Hypothalamus (tissue), 51 donors: ENCODE data around the gene FOXR1.

Experiments used
- DNase-seq, 51 donors: peaks; one replicate each; lab custom pipeline; 2025; lab: John Stamatoyannopoulos, UW

Gene FOXR1

DNA sequence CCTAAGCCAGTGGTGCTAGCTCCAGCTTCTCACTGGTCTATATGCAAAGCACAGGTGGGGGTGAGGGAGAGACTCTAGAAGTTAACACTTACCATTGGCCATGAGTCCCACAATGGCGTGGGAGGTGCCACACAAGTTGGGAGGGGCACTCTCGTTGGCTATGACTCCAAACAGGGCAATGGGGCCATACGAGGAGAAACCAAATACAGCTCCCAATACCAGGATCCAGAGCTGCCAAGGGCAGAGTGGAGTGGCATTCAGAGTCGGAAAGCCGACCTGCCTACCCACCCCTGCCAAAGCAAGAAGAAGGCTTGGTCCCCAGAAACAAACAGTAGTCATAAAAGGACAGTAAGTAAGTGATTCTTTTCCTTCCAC lies 53.5 kb downstream of the FOXR1 start:
- DNase-seq: no peak

DNA sequence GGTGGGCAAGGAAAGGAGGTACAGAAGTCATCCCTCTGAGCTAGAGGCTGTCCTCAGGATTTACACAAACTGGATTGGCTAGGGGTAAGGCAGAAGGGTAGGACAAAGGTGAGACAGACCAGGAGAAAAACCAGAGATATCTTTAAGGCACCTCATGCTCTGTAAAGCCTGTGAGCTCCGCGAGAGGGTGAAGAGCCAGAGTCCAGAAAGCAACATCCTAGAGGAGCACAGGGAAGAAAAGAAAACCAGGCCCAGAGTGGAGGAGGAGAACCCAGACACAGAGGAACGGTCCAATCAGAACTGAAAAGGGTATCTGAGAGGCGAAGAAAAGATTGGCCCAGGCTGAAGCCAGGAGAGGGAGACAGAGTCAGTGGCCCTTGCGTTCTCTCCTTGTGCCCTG lies 54.0 kb downstream of the FOXR1 start:
- DNase-seq: no peak

DNA sequence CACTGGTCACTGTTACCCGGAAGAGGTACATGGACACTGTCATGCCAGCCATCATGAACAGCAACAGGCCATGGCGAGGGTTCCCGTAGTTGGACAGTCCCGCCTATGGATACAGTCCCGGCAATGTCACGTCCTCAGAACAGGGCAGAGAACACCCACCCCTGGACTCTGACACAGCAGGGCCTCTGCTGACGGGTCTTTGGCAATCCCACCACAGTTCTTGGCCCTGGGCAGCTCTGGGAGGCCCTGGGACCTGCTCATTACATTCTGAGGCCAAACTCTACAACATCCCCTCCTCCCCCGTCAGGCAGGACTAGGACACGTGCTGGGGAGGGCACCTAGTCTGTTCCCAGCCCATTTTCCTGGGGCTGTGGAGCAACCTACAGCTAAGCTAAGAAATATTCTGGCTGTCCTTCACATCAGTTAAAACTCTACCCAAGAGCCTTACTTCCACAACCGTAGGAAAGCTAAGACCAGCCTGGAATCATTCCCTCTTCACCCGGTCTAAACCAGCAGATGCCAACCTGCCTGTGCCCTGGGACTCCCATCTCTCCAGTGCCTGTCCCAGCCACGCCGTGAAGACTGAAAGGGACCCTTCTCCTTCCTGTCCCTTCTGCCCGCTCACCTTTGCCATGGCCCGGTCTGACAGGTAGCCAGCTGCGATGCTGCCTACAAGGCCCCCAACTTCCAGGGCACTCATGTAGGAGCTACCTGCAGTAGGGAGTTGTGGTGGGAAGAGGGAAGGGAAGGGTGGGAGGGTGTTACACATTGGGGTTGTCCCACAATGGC lies 54.6 kb downstream of the FOXR1 start:
- no peak for DNase-seq

DNA sequence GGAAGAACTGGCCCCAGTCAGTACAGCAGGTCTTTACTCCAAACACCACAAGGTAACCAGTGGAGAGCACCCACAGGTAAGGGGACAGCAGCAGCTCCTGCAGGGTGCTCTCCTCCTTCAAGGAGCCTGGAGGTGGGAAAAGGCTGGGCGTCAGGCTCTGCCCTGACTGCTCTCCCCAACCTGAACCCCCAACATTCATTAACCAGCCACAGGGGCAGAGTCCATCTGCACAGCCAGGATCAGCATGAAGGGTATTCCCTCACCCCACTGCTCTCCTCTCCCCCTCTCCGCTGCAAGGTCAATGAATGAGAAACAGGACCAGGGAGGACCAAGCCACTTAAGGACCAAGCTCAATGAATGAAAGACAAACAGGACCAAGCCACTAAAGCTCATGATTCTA lies 55.4 kb downstream of the FOXR1 start:
- no peak for DNase-seq

DNA sequence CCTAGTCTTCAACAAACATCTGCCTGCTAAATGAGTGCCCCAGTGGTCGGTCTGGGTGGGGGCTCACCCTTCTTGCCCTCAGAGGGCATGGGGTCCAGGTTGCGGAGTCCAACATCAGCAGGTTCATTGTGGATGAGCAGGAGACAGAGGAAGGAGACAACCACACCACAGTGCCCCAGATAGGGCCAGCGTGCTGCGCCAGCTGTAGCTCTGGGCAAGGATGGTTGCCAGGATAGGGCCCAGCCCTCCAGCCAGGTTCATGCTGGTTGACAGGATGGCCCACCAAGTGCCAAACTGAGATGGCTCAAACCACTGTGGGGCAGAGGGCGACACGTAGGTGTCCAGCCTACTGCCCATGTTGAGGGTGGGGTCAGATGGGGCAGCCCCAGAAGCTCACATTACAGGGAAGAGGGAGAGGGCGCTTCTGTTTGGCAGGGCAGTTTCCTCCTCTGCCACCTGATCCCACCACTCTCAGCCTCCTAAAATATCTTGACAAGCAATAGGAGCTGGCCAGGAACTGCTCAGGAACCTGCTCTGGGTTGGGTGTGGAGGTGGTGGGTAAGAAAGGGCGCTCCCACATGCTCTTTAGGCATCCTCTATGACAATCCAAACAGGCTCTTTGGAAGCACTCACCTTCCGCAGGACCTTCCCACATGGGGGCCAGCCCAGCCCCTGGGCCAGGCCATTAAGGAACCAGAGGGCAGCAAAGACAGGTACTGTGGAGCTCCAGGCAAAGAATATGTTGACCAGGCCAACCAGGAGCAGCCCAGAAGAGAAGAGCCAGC lies 56.2 kb downstream of the FOXR1 start:
- DNase-seq: no peak

DNA sequence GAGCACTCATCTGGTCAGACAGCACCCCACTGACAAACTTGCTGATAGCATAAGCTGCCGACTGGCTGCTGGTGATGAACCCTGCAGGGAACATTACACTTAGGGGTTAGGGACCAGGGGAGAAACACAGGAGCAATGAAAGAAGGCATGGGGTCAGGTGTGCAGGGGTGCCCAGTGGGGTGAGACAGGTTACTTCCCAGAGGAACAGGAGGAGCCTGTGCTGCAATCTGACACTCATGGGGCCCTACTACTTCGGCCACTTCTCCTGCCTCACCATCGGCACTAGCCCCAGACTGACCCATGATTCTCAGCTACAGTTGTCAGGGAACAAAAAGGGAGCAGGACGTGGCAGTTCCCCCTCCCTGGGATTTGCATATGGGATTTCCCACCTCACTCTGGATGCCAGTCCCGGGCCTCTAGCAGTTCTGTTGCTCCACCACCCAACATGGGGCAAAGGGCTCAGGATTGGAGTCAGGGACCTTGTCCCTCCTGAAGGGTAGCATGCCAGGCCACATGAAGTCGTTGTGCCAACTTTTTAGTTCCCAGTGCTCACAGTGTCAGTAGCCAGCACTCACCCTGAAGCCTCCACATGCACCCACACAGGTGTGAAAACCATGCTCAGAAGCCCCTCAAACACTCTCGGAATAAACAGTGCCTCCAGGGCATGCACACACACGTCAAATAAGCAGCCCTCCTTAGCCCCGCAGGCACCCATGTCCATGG lies 56.9 kb downstream of the FOXR1 start:
- DNase-seq: no peak

DNA sequence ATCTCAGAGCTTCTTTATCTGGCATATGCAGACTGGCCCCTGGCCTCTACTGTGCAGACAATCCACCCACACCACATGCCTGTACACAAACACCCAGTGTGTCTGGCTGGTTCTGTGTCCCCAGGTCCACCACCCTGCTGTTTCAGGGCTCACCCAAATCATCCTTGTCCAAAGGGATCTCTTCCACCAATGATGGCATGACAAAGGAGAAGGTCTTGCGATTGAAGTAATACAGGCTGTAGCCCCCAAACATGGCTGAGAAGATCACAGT lies 57.4 kb downstream of the FOXR1 start:
- no peak for DNase-seq

DNA sequence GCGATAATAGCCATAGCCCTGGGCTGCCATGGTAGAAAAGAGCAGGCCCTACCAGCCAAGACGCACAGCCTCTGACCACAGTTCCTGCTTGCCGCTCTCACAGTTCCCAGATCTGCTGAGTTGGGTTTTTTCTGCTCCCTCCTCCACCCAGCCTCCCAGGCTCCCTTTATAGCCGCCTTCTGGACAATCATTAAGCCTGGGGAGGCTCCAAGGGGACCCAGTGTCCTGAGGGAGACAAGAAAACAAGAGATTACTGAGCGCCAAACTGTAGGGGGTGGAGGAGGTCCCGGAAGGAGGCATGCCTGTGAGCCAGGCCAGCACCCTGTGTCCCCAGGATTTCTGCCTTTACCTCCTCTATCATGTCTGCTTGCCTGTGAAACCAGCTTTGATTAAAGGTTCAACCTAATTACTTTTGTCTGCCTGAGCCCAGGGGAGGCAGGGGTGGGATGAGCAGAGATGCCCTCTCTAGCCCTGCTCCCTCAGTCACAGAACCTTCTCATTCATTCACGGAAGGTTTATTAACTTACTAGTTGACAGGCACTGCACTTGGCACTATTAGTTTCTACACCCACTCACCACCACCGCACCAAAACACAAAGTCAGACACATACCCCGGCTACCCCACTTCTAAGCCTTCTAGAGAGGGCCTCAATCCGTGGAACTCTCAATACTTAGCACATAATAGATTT lies 57.9 kb downstream of the FOXR1 start:
- DNase-seq: peak in 10 of 51 donors; percentile 3 to 22 (median 8)

DNA sequence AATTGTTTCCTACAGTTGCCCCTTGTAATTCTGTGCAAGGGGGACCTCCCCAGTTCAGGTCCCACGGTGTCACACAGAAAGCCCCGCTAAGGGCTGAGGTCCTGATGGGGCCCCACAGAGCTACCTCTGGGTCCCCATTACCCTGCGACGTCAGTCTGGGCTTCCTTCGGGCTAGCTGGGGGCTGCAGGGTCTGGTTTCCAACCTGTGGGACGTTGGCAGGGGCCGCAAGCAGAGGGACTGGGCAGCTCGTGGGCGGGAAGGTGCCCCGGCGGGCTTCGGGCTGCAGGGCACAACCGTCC lies 58.4 kb downstream of the FOXR1 start:
- peak in 1 of 51 donors; percentile 49 for DNase-seq

DNA sequence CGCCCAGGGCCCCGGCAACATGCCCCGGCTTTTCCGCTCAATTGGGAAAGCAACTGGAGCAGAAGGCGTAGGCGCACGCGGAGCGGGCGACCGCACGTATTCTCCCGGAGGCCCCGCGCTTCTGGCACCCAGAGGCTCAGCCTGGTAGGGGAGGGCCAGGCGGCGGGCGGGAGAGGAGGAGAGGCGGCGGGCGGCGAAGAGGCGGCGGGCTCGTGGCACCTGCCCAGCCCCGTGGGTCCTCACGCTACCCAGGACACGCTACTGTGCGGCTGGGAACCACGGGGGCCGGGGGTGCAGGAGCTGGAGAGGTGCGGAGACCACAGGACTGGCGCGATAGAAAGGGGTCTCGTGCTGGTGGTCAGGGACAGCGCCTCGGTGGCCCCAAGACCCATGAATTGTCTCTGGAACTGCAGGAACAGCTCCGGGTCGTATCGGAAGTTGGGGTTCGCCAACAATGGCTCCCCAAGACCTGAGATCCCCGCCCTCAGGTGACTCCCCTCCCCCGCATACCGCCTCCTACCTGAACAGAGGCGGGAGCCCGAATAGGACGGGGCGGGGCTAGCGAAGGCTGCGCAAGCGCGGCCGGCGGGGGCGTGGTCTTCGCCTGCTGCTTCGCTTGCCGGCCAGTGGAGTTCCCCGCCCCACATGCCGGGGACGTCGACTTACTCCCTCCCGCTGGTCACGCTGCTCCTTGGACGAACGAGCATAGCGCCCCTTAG lies 58.9 kb downstream of the FOXR1 start, which contains the start of gene SLC37A4:
TSS of gene SLC37A4 (minus strand) at position 549 of the 719 bp plus-strand sequence.
- peak; percentile 40 to 98 (median 94) for DNase-seq
